ENCODE measurements around the gene GJE1. TPM values are rescaled to one million over a fixed set of nuclear protein-coding genes. Genes with fewer than 3 reads are reported as not detected.

GJE1 gene
- polyA plus RNA-seq, 12 donors = not detected

DNA sequence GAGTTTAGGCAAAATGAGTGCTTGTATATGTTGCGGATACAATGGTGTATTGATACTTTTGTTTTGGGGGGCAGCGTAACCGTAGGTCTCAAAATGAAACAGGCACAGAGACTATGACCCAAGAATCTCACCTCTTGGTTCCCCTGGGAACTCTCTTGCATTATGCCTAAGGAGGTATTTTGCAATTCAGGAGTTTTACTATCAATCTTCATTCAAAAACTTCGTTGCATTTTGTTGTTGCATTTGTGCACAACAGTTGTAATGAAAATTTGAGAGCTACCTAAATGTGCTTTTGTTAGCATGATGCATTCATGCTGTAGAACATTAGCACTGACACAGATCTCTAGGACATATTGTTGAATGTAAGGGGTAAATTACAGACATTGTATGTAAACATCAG, 32.5 kb downstream of the GJE1 start:
- no peak for DNase-seq

DNA sequence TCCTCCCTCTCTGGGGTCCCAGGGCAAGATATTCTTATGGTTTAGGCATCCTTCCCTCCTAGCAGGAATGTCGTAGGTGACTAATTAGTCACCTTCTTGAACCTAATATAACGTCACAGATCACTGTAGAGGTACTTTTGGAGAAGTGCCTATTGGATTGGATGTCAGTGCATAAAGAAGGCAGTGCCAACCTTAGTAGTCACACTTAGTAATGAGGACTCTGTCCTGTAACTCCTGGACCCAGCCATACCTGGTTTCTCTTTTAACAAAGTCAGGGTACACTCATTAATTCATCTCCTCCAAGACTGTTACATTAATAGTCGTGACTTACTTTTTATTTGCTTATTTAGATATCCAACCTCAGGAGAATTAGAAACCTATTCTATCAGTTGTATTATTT, 34.3 kb downstream of the GJE1 start:
- DNase-seq = no peak

DNA sequence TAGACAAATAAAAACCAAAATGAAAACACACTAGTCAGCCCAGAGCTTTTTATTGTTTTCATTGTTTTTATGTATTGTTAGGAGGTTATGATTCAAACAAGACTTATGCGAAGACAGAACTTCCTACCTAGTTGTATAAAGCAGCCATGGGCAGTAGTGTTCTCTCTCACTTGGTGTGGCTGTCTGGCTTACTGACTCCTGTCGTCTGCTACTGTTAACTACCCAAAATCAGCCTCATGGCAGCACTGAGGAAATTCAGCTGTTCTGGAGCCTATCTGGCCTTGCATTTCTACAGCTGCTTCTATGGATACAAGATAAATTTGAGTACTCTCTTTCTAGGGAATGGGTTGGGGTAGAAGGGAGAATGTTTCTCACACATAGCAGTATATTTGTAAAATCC, 34.8 kb downstream of the GJE1 start:
- DNase-seq = no peak

- DNase-seq = no peak
Observed at GRCh38 chr6:142171351-142171750, 38.6 kb downstream of the GJE1 start.

DNA sequence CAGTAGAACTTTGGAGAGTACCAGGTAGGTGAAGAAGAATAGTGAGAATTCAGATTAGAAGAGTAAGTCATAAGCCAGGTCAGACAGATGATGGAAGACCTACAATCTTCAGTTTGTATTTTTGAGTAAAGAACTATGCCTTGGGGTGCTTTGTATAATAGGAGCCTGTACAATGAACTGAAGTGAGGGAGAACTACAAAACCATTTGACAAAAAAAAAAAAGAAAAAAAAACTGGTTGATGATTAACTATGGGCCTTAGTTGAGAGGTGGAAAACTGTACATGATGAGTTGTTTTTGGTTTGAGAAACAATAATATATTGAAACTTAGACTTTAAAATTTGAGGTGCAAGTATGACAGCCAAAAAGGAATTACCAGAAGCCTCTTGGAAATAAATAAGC, 40.0 kb downstream of the GJE1 start:
- no peak for DNase-seq

DNA sequence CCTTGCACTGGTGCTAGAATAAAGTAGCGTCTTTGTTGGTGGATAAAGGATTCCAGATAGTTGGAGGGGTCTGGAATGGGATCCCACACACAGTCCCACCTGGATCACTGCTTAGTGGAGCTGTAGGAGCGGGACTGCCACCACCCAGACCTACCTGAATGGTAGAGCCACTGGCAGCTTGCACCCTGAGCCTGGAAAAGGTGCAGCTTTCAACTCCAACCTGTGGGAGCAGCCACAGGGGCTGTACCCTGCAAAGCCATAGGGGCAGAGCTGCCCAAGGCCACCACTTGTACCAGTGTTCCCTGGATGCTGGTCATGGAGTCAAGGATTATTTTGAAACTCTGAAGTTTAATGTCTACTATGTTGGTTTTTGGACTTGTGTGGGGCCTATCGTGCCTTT, 41.3 kb downstream of the GJE1 start:
- no peak for DNase-seq

GRCh38 chr6:142174703-142175102, 42.0 kb downstream of the GJE1 start:
- DNase-seq = no peak

GRCh38 chr6:142178129-142178528, 45.4 kb downstream of the GJE1 start:
- no peak for DNase-seq

DNA sequence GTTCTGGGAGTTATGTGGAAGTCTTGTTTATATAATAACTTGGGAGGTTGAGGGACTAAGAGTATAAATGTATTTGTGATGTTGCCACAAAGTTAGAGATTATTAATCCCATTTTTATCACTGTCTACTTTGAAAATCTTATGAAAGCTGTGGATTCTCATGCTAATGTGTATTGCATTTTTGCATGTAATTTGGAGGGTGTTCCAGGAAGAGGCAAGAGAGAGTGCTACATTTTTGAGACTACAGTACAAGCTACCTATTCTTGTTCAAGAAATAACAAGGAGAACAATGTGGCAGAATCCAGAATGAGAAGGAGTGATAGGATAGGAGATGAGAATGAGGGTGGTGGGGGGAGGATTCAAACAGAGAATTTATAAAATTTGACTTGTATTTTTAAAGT, 49.3 kb downstream of the GJE1 start:
- DNase-seq = no peak

- no peak for DNase-seq
Observed at GRCh38 chr6:142183351-142183750, 50.6 kb downstream of the GJE1 start.

- DNase-seq = no peak
Observed at GRCh38 chr6:142184307-142184706, 51.6 kb downstream of the GJE1 start.

Other genes with a start within 250 kb of the GJE1 start
- under 1 TPM in 4 of 12 donors, not detected in 8; 0.13 to 0.26 (median 0.19) TPM for gene NMBR, start 14.2 kb downstream of the GJE1 start, polyA plus RNA-seq (ENCODE audit: insufficient read length in 12 of 12)
- 10 to 100 TPM in 11 of 12 donors, not detected in 1; 35.3 to 70.4 (median 66.2) TPM for gene VTA1, start 14.3 kb downstream of the GJE1 start, polyA plus RNA-seq (ENCODE audit: insufficient read length in 12 of 12)
- gene ADGRG6, start 169.1 kb downstream of the GJE1 start, polyA plus RNA-seq (ENCODE audit: insufficient read length in 12 of 12) = 10 to 100 TPM in 10 of 12 donors, 1 to 10 TPM in 1, not detected in 1; 8.3 to 25.6 (median 12.9) TPM